ENCODE measurements around the gene KLF15. TPM values are rescaled to one million over a fixed set of nuclear protein-coding genes. Genes with fewer than 3 reads are reported as not detected.

KLF15 gene
- total and polyA plus RNA-seq, 4 donors, result 18.1 to 31.3 (median 24.6) TPM

DNA sequence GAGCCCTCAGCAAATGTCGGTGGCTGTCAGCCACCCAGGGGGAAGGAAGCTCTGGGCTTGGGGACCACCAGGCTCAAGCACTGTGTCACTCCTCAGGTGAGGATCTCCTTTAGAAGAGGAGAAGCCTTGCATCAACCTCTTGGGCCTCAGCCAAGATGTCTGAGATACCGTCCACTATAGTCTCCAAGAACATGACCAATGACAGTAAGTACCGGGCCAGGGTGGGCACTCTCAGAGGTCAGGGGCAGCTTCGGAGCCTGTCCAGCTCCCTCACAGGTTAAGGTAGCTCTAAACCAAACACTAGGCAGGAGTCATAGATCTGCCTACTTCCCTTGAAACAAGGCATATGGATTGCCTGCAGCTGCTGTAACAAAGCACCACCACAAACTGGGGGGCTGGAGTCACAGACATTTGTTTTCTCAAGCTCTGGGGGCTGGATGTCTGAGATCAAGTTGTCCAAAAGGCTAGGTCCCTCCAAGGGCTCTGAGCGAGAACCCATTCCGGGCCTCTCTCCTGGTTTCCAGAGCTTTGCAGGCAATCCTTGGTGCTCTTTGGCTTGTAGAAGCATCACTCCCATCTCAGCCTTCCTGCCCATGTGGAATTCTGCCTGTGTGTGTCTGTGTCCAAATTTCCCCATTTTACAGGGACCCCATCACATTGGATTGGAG lies 38.8 kb upstream of the KLF15 start:
- Histone ChIP-seq H3K4me1 (ENCODE audit: control insufficient read depth in 5 of 5, insufficient read depth in 5 of 5, low read length in 5 of 5) (peaks cover 0 to 3% (median 0%) of the 10 kb centered on the region in 5 donors), H3K9me3 (ENCODE audit: control insufficient read depth in 4 of 4, insufficient read depth in 3 of 4, low read length in 3 of 4) (peaks cover 0 to 3% (median 1%) of the 10 kb centered on the region in 4 donors), H3K36me3 (ENCODE audit: control insufficient read depth in 4 of 4, insufficient read depth in 4 of 4, low read length in 4 of 4) (no peaks in the 10 kb centered on the region), H3K4me3 (no peak overlapping the region), H3K27me3 (ENCODE audit: control insufficient read depth in 3 of 3, insufficient read depth in 3 of 3, low read length in 2 of 3) (peaks cover 0 to 2% (median 2%) of the 10 kb centered on the region in 3 donors), H3K9ac (ENCODE audit: insufficient read depth in 1 of 2, low read length in 2 of 2) (no peak overlapping the region), H3K27ac (ENCODE audit: low read depth in 1 of 2, low read length in 1 of 2) (no peak overlapping the region)
- DNase-seq, result no peak
- ATAC-seq (ENCODE audit: insufficient read depth, low FRiP score), result no peak
- TF ChIP-seq, protein P1, sequence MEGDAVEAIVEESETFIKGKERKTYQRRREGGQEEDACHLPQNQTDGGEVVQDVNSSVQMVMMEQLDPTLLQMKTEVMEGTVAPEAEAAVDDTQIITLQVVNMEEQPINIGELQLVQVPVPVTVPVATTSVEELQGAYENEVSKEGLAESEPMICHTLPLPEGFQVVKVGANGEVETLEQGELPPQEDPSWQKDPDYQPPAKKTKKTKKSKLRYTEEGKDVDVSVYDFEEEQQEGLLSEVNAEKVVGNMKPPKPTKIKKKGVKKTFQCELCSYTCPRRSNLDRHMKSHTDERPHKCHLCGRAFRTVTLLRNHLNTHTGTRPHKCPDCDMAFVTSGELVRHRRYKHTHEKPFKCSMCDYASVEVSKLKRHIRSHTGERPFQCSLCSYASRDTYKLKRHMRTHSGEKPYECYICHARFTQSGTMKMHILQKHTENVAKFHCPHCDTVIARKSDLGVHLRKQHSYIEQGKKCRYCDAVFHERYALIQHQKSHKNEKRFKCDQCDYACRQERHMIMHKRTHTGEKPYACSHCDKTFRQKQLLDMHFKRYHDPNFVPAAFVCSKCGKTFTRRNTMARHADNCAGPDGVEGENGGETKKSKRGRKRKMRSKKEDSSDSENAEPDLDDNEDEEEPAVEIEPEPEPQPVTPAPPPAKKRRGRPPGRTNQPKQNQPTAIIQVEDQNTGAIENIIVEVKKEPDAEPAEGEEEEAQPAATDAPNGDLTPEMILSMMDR (IDR thresholded peaks at IDR 0.05; ENCODE audit: control extremely low read depth, extremely low read depth), result no peak
- WGBS, 2 donors, result 94 to 96% methylated on average over 6 of the region's 6 CpGs

DNA sequence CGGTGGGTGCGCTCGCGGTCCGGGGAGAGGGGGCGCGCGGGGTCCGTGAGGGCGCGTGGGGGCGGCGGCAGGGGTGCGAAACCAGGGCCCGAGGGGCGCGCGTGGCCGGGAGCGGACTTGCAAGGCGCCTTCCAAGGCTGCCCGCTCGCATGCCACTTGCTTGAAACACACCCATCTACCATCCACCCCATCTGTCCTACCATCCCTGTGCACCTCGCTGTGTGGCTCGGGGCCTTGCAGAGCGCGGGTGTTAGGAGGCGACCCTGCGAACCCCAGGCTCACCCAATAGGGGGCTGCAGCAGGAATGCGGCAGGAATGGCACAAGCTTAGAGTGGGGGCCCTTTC lies 37.7 kb upstream of the KLF15 start:
- 8 to 12% methylated on average over 27 to 30 of the region's 30 CpGs for WGBS, 2 donors
- no peak overlapping the region for H3K27ac ChIP-seq (ENCODE audit: low read depth in 1 of 2, low read length in 1 of 2)
- peaks cover 0 to 3% (median 1%) of the 10 kb centered on the region in 4 donors for H3K9me3 ChIP-seq (ENCODE audit: control insufficient read depth in 4 of 4, insufficient read depth in 3 of 4, low read length in 3 of 4)
- DNase-seq, result no peak
- H3K36me3 ChIP-seq (ENCODE audit: control insufficient read depth in 4 of 4, insufficient read depth in 4 of 4, low read length in 4 of 4), result no peaks in the 10 kb centered on the region
- peaks cover 0 to 3% (median 0%) of the 10 kb centered on the region in 5 donors for H3K4me1 ChIP-seq (ENCODE audit: control insufficient read depth in 5 of 5, insufficient read depth in 5 of 5, low read length in 5 of 5)
- H3K9ac ChIP-seq (ENCODE audit: insufficient read depth in 1 of 2, low read length in 2 of 2), result peak overlapping the region; percentile 18 to 30
- TF ChIP-seq, protein P1 (IDR thresholded peaks at IDR 0.05; ENCODE audit: control extremely low read depth, extremely low read depth), result no peak
- peaks cover 0 to 2% (median 2%) of the 10 kb centered on the region in 3 donors for H3K27me3 ChIP-seq (ENCODE audit: control insufficient read depth in 3 of 3, insufficient read depth in 3 of 3, low read length in 2 of 3)
- ATAC-seq (ENCODE audit: insufficient read depth, low FRiP score), result no peak
- H3K4me3 ChIP-seq, result no peak overlapping the region

DNA sequence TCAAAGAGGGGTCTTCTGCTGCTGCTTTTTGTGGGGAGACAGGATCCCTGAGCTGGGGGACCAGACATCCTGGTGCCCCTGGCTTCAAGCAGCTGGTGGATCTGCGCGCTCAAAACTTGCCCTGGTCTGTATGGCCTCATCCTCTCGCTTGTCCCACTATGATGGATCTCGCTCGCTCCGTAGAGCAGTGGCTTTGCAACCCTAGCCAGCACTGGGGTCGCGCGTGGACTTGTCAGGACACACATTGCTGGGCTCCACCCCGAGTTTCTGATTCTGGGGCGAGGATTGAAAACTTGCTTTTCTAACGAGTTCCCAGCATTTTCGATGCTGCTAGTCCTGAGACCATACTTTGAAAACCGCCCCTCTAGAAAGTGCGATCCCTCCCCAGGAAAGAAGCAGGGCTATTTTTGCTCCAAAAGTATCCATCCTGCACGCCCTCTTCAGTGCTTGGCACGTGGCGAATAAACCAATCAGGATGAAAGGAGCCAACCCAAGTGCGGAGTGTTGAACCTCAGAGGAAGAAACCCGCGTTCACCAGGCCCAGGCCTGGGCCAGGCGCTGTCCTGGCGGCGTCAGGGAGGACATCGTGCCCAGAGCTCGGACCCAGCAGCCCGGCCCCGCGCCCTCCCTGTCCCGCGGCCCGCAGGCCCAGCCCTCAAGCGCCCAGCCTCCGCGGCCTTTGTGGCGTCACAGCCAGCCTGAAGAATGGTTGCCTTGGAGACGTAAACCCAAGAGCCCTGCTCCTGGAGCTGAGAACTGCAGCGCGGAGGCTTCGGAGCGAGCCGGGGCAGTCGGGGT lies 37.2 kb upstream of the KLF15 start, which contains the start of gene CFAP100:
CFAP100 (plus strand) TSS at position 731 of the 798 bp plus-strand sequence. CDS start 1,092 bp downstream, outside the sequence.
- 31 to 41% methylated on average over 35 to 43 of the region's 43 CpGs for WGBS, 2 donors
- no peak within 1 kb of the TSS for H3K4me3 ChIP-seq
- H3K27ac ChIP-seq (ENCODE audit: low read depth in 1 of 2, low read length in 1 of 2), result peak within 1 kb of the TSS in 1 of 2 donors; percentile 11
- DNase-seq (peak; percentile 81 to 85 (median 82)), ATAC-seq (ENCODE audit: insufficient read depth, low FRiP score) (no peak)
- TF ChIP-seq, protein P1 (IDR thresholded peaks at IDR 0.05; ENCODE audit: control extremely low read depth, extremely low read depth), result no peak
- H3K4me1 ChIP-seq (ENCODE audit: control insufficient read depth in 5 of 5, insufficient read depth in 5 of 5, low read length in 5 of 5), result peaks cover 0 to 3% (median 0%) of the 10 kb centered on the region in 5 donors
- no peaks in the 10 kb centered on the region for H3K36me3 ChIP-seq (ENCODE audit: control insufficient read depth in 4 of 4, insufficient read depth in 4 of 4, low read length in 4 of 4)
- H3K27me3 ChIP-seq (ENCODE audit: control insufficient read depth in 3 of 3, insufficient read depth in 3 of 3, low read length in 2 of 3), result peaks cover 0 to 2% (median 2%) of the 10 kb centered on the region in 3 donors
- H3K9ac ChIP-seq (ENCODE audit: insufficient read depth in 1 of 2, low read length in 2 of 2), result peak within 1 kb of the TSS; percentile 18 to 30
- H3K9me3 ChIP-seq (ENCODE audit: control insufficient read depth in 4 of 4, insufficient read depth in 3 of 4, low read length in 3 of 4), result peaks cover 0 to 3% (median 0%) of the 10 kb centered on the region in 4 donors
